ENCODE measurements around the gene PTPRM.
"Not testable (repeated sequence)": the region's sequence is repeated elsewhere in the genome, so short reads cannot be mapped to it uniquely, and the experiment has no call there.

The PTPRM gene

DNA sequence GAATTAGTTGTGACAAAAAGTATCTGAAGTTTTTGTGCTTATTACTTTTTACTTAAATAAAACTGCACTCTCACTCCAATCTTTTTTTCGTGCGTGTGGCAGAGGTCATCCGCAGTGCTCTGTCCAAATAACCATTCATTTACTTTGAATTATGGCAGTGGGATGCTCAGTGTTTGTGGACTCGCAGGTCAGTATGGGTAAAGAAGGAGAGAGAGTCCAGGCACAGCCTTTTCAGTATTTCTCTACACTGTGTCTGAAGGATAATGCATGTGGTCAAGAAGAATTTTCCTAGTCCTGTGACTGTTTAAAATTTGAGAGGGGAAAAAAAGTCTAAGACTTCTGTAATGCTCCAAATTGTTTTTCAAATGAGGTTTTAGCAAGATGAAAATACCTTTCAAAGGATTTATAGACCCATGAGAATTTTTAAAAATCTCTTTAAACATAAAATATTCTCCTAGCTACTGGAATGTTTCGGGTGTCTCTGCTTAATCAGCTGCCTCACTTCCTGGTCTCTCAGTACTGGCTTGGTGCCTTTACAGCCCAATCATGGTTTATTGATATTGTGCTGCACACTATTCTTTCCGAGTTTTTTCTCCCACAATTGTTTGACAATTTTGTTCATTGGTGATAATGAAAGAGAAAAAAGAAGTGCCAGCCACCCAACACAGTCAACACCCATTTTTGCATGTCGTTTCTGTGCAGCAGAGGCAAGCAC, 453.2 kb downstream of the PTPRM start:
- DNase-seq: no peak

- no peak for DNase-seq
Measured at GRCh38 chr18:8029061-8029460, 461.9 kb downstream of the PTPRM start.

GRCh38 chr18:8029731-8030130, 462.6 kb downstream of the PTPRM start:
- no peak for DNase-seq

DNA sequence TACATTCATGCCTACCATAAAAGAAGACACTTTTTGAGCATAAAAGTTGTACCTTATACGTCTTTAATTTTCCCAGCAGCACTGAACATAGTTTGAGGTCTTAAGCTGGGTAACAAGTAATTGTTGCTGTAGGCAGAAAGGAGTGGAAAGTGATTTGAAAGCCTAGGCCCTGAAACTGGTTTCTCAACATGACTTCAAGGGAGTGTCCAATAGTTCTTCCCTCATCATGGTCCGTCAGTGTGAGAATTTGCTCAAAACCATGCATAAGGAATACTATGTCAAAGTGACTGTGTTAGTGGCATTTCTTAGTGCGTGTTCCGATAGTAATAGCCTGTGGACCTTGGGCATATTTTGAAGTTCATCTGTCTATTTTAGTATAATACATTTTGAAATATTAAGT, 463.1 kb downstream of the PTPRM start:
- no peak for DNase-seq

GRCh38 chr18:8031496-8031895, 464.4 kb downstream of the PTPRM start:
- no peak for DNase-seq

DNA sequence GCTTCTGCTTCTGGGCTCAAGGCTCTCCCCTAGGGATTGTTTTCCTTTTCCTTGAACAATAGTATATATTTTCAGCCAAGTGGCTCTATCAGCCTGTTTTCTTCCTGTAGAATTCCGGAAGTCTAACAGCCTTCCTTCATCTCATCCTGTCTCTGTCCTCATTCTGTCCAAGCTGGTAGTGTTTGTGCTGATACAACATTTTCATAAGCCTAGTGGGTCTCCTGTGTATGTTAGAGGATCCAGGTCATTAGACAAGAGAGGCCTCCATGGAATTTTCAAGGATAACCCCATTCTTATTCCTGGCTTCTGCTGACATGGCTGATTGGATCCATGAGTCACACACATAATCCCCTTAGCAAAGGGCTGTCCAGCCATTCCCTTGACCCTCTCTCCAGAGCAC, 467.6 kb downstream of the PTPRM start:
- DNase-seq: no peak

- no peak for DNase-seq
Measured at GRCh38 chr18:8036551-8036950, 469.4 kb downstream of the PTPRM start.

DNA sequence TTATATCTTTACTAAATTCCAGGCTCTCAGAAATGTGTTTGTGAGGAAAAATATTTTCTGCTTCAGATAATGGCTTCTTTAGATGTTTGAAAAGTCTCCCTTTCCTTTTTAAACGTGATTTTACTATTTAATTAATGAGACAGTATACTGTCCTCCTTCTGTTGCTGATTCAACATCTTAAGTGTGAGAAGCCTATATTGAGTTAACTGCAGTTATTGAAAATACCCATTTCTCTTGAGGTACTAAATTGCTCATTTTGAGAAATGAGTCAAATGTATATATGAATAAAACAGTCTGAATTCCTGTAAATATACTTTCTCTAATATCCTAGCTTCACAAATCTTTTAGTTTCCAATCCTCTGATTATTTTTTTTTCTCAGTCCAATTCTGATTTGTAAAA, 470.2 kb downstream of the PTPRM start:
- no peak for DNase-seq

DNA sequence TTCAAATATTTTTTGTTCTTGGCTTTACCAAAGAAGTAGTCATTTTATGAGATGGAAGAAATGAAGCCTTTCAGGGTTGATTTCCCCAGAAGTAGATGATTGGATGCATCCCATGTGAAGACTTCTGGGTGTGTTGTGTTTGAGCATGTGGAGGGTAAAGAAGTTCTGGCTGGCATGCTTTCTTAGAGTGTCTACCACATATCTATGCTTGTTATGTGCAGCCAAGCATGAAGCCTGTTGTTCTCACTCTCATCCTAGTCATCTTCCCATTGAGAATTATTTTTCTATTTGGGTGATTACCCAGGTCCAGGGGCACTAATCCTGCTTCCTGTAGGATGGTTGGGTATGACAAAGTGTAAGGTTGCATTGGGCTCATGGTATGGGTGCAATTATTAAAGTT, 472.9 kb downstream of the PTPRM start:
- DNase-seq: no peak

- DNase-seq: no peak
Measured at GRCh38 chr18:8041526-8042111, 474.5 kb downstream of the PTPRM start.

DNA sequence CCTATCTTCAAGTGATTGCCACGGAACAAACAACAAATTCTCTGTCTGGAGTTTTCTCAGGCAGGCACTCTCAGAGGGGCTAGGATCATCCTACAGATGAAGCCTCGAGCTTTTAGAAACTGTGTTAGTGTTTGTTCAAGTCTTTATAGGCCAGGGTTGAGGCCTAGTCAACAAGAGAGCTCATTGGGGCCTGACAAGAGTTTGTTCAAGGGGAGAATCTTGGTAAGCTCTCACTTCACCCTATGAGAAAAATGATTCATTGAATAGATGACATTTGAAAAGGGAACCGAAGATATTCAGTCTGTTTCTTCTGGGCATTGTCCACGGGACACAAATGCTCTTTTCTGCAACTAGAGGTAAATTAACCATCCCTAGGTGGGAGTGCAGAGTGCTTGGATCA, 476.9 kb downstream of the PTPRM start:
- no peak for DNase-seq

GRCh38 chr18:8045160-8045883, 478.2 kb downstream of the PTPRM start:
- no peak for DNase-seq

GRCh38 chr18:8045884-8046281, 478.8 kb downstream of the PTPRM start:
- DNase-seq: no peak

DNA sequence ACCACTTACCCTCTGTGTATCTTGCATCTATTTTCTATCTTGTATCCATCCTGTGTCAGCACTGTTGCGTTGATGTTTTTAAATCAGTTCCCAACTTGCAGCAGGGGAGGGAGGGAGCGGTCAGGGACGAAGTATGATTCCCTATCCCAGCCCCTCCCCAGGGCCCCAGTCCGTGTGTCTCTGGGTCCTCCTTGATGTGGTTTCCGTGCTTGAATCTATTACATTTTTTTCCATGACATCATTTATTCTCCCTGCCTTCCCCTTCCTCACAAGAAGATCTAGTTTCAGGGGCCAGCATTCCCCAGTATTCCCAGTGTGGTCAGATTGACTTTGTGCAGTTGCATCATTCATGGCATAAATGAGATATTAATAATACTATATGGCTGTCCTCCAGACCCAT, 479.3 kb downstream of the PTPRM start:
- DNase-seq: no peak

GRCh38 chr18:8049147-8049546, 482.0 kb downstream of the PTPRM start:
- DNase-seq: no peak

GRCh38 chr18:8050616-8051329, 483.7 kb downstream of the PTPRM start:
- no peak for DNase-seq

GRCh38 chr18:8051453-8051852, 484.3 kb downstream of the PTPRM start:
- no peak for DNase-seq

DNA sequence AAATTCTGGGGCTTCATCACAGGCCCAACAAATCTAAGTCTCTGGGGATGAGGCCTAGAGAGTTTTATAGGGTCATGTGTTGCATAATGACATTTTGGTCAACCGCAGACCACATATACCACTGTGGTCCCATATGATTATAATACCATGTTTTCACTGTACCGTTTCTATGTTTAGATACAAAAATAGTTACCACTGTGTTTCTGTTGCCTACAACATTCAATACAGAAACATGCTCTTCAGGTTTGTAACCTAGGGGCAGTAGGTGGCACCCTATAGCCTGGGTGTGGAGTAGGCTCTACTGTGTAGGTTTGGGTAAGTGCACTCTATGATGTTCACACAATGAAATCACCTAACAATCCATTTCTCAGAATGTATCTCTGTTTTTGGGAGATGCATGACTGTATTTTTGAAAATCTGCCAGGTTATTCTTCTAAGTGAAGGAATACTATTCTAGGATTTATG, 485.2 kb downstream of the PTPRM start:
- no peak for DNase-seq

DNA sequence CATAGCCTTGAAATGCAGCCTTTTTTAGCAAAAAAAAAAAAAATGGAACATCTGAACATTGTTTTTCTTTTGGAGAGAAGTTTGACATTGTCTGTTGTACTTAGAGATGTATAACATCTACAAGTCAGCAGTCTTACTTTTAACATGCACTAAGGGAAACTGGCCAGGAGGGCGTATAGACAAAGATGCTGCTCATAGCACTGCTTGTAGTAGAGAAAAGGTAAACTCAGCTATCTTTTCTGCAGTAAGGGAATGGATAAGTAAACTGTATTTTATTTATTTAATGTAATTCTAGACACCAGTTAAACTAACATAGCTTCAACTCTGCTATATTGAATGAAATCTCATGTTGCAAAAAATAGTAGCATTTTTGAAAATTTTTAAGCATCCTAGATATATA, 489.6 kb downstream of the PTPRM start:
- no peak for DNase-seq

DNA sequence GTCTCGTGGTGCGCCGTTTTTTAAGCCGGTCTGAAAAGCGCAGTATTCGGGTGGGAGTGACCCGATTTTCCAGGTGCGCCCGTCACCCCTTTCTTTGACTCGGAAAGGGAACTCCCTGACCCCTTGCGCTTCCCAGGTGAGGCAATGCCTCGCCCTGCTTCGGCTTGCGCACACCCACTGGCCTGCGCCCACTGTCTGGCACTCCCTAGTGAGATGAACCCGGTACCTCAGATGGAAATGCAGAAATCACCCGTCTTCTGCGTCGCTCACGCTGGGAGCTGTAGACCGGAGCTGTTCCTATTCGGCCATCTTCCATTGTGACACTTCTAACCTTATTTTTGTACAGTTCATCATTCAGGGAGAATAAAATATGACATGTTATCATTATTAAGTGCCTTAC, 496.0 kb downstream of the PTPRM start:
- not testable (repeated sequence) for DNase-seq

DNA sequence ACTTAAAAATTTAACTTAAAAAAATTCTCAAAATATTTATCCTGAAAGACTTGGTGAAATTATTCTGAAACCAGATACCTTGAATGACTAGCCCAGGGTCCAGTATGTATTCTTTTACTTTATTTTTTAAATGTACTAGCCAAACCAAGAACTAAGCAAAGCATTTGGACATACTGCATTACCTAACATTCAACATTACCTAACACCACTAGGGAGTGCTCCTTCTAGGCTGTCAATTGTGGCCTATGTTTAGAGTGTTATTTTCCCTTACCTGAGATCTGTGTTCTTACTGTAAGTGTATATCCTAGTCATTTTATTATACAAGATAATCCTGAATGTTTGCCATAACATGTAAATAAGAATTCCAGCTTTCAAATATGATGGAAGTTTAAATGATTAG, 496.6 kb downstream of the PTPRM start:
- no peak for DNase-seq

- DNase-seq: no peak
Measured at GRCh38 chr18:8065284-8065683, 498.2 kb downstream of the PTPRM start.

- no peak for DNase-seq
Measured at GRCh38 chr18:8065773-8066172, 498.7 kb downstream of the PTPRM start.

DNA sequence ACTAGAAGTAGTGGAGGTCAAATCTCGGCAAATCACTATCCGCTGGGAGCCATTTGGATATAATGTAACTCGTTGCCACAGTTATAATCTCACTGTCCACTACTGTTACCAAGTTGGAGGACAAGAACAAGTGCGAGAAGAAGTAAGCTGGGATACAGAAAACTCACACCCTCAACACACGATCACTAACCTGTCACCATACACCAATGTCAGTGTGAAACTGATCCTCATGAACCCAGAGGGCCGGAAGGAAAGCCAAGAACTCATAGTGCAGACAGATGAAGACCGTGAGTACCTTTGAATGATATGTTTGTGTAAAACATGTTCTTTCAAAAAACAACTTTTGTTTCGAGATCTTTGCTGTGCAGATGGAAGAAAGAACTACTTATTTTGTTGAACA, 502.6 kb downstream of the PTPRM start:
- no peak for DNase-seq
